Kidney epithelial cell (primary cell): ENCODE results near the gene MS4A6A. TPM values are rescaled to one million over a fixed set of nuclear protein-coding genes. Genes with fewer than 3 reads are reported as not detected.

ENCODE experiments used
- DNase-seq: peaks from one replicate; pipeline ENCODE4 v3.0.0-alpha.2; 2010; ENCODE audit warnings: low read depth
- H3K27me3 ChIP-seq: 2 replicates; pipeline ENCODE4 v1.6.0; 2011; ENCODE audit warnings: low read length; ENCODE audit not compliant: control insufficient read depth, insufficient read depth
- H3K36me3 ChIP-seq: 2 replicates; pipeline ENCODE4 v1.5.1; 2011; ENCODE audit warnings: low read length; ENCODE audit not compliant: control insufficient read depth, insufficient read depth
- H3K4me3 ChIP-seq: 2 replicates; pipeline ENCODE4 v1.5.1; 2011; ENCODE audit warnings: low read depth, mild to moderate bottlenecking, control low read depth, low read length
- total RNA-seq: library from RNA; depleted of rRNA; stranded (reverse); fragments of >200 nt; gene quantifications from 2 replicates; pipeline ENCODE4 v1.2.3, GENCODE V29; 2015
- TF ChIP-seq, protein P1 (sequence below): IDR thresholded peaks from 2 replicates; pipeline ENCODE4 v1.5.1; 2011; ENCODE audit warnings: mild to moderate bottlenecking, moderate library complexity, low read length, control low read depth, inconsistent platforms; ENCODE audit not compliant: insufficient read depth, poor library complexity, severe bottlenecking

MS4A6A gene
- total RNA-seq, 1 donor from 2014 or later: 2.3 TPM

DNA sequence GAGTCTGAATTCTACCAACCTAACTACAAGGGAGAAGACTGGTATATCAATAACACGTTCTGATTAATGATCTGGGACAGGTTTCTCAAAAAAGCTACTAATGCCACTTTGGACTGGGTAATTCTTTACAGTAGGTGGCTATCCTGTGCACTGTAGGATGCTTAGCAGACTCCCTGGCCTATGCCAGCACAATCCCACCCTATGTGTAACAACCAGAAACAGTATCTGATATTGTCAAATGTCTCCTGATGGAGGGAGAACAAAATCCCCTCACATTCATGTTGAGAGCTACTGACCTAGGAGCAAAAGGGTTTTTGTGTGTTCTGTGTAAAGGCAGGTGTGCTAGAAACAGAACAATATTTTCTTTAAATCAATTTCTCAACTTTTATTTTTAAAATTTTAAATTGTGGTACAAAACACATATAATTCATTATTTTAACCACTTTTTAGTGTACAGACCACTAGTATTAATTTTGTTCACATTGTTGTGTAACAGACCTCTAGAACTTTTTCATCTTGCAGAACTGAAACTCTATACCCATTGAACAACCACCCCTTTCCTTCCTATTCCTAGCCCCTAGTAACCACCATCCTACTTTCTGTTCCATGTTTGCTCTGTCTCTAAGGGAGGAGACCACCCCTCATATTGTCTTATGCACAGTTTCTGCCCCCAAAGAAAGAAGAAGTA is 2.1 kb upstream of the MS4A6A start:
- H3K27me3 ChIP-seq: no peaks in the 10 kb centered on the region
- no peak for DNase-seq
- H3K4me3 ChIP-seq: no peak overlapping the region
- H3K36me3 ChIP-seq: no peaks in the 10 kb centered on the region
- TF ChIP-seq, protein P1, sequence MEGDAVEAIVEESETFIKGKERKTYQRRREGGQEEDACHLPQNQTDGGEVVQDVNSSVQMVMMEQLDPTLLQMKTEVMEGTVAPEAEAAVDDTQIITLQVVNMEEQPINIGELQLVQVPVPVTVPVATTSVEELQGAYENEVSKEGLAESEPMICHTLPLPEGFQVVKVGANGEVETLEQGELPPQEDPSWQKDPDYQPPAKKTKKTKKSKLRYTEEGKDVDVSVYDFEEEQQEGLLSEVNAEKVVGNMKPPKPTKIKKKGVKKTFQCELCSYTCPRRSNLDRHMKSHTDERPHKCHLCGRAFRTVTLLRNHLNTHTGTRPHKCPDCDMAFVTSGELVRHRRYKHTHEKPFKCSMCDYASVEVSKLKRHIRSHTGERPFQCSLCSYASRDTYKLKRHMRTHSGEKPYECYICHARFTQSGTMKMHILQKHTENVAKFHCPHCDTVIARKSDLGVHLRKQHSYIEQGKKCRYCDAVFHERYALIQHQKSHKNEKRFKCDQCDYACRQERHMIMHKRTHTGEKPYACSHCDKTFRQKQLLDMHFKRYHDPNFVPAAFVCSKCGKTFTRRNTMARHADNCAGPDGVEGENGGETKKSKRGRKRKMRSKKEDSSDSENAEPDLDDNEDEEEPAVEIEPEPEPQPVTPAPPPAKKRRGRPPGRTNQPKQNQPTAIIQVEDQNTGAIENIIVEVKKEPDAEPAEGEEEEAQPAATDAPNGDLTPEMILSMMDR: no peak

DNA sequence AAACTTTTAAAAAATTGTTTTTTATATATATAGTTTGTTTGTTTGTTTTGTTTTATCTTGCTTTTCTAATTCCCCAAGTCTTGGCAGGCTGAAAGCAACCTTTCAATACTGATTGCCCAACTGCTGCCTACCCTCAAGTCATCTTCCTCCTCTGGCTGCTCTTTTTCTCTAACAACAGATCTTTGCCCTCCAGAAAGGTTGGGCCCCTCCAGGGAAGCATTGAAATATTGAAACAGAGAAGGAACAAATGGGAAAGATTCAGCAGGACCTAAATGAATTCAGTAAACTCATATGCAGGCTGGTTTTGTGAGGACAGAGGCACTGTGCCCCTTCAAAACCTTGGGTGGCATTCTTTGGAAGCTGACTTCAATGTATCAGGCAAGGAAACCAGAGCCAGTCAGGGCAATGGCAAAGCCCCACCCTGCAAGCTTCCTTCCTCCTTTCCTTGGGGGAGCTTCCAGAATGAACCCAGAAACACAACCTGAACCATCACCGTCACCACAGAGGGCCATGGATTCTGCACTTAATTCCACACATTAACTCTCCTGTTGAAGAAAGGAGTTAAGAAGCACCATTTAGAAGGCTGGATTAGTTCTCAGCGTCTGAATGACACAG is 815 bp upstream of the MS4A6A start:
- no peaks in the 10 kb centered on the region for H3K27me3 ChIP-seq
- no peak overlapping the region for H3K4me3 ChIP-seq
- TF ChIP-seq, protein P1: no peak
- no peak for DNase-seq
- H3K36me3 ChIP-seq: no peaks in the 10 kb centered on the region

DNA sequence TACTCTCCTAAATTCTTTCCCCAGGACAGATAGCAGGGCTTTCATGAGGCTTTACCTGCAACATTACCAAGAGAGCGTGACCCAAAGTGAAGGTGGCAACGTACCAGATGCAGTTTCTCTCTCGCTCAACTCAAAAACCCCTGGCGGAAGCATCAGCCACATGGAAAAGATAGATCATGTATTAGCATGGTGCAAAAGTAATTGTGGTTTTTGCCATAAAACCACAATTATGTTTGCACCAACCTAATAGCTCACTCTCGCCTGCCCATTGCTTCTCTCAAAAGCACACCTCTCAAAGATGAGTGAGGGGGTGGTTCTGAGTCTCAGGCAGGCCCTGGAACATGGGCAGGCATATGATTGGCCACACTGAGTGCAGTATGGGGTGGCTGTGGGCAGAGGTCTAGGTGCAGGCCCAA is 7.0 kb downstream of the MS4A6A start:
- DNase-seq: no peak
- Histone ChIP-seq H3K36me3 (no peaks in the 10 kb centered on the region), H3K4me3 (no peak overlapping the region), H3K27me3 (no peaks in the 10 kb centered on the region)
- TF ChIP-seq, protein P1: no peak

DNA sequence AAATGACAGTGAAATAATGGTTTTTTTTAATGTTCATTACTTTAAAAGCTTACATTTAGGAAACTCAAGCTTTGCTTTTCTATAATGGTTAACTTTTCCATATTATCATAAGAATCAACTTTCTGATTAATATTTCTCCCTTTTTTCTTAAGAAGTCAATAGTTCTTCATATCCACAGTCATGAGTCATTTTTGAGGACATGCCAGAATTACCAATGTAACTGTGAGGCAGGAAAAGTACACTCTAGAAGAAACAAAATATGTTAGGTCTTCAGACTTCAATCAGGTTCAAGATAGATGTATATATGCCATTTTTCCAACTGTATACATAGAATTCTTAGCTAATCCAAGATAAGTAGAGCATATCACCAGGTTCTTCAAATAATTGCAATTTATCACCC is 10.9 kb downstream of the MS4A6A start:
- Histone ChIP-seq H3K36me3 (no peaks in the 10 kb centered on the region), H3K4me3 (no peak overlapping the region), H3K27me3 (no peaks in the 10 kb centered on the region)
- TF ChIP-seq, protein P1: no peak
- no peak for DNase-seq

DNA sequence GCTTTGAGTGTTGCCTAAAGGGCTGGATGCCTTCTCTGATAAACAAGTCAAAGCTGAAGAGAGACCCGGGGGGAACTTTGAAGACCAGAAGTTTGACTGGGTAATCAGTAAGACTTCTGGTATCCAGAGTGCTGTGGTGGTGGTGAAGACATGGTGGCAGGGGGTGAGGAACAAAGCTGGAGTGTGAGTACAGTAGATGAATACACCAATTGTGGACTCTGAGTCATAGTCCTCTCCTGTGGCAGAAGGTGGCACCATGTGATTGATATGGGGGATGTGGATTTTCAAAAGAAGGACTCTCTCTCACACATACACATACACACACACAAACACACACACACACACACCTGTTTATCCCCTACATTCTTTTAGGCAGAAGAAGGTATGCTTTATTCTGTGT is 12.3 kb downstream of the MS4A6A start:
- TF ChIP-seq, protein P1: no peak
- no peak for DNase-seq
- H3K27me3 ChIP-seq: no peaks in the 10 kb centered on the region
- no peaks in the 10 kb centered on the region for H3K36me3 ChIP-seq
- no peak overlapping the region for H3K4me3 ChIP-seq
